ENCODE results near the gene CERT1. TPM values are rescaled to one million over a fixed set of nuclear protein-coding genes. Genes with fewer than 3 reads are reported as not detected.

Gene CERT1
- total RNA-seq, 1 experiment from 2014 or later, result 17.6 TPM

DNA sequence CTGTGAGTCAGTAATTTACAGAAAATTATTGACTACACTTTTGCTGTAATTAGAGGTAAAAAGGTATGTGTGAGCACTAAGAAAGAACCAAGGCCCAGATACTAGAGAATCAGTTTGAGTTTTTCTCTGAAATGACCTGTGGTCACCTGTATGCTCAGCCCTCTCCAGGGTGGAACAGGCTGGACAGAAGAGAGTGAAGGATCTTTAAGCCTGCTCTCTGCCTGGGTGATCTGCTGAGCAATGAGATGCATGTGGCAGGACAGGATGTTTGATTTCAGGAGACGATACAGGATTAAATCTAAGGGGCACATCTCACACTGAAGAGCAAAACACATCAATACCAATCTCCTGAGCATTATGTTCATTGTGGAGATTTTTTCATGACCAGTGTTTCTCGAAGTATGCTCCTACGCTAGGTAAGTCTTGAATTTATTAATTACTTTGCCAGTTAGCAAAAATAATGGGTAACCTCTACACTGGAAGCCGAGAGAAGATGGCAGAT lies 148.9 kb downstream of the CERT1 start:
- Histone ChIP-seq H3K9me2 (ENCODE audit: insufficient read depth) (no peaks in the 10 kb centered on the region), H4K20me1 (ENCODE audit: insufficient read depth) (no peaks in the 10 kb centered on the region; the same call in 1 of the 2 replicates), H3K4me1 (replicated peaks; ENCODE audit: insufficient read depth) (no peaks in the 10 kb centered on the region), H3K4me3 (no peak overlapping the region), H3K36me3 (ENCODE audit: low read depth) (peaks cover 26% of the 10 kb centered on the region), H3K27me3 (ENCODE audit: insufficient read depth, low read depth) (no peaks in the 10 kb centered on the region), H2AFZ (no peak overlapping the region), H3F3A (ENCODE audit: insufficient read depth, low read depth) (peaks cover 34% of the 10 kb centered on the region; the same call in 1 of the 2 replicates), H3K79me2 (ENCODE audit: low read depth) (no peaks in the 10 kb centered on the region), H3K9me3 (ENCODE audit: insufficient read depth, low read depth) (no peaks in the 10 kb centered on the region), H3K4me2 (no peak overlapping the region), H3K27ac (no peak overlapping the region)
- DNase-seq, result no peak
- intact Hi-C loops (cut with micrococcal nuclease; ENCODE audit: unreplicated experiment), result no loop called here
- ChIA-PET POLR2A (ENCODE audit: unreplicated experiment) (no interaction called here), CTCF (interaction anchor here (1.0 kb wide), 1 partner anchor 125 kb away, joined by 3 read pairs; no protein-coding TSS in a partner anchor)
- TF ChIP-seq, protein P1, sequence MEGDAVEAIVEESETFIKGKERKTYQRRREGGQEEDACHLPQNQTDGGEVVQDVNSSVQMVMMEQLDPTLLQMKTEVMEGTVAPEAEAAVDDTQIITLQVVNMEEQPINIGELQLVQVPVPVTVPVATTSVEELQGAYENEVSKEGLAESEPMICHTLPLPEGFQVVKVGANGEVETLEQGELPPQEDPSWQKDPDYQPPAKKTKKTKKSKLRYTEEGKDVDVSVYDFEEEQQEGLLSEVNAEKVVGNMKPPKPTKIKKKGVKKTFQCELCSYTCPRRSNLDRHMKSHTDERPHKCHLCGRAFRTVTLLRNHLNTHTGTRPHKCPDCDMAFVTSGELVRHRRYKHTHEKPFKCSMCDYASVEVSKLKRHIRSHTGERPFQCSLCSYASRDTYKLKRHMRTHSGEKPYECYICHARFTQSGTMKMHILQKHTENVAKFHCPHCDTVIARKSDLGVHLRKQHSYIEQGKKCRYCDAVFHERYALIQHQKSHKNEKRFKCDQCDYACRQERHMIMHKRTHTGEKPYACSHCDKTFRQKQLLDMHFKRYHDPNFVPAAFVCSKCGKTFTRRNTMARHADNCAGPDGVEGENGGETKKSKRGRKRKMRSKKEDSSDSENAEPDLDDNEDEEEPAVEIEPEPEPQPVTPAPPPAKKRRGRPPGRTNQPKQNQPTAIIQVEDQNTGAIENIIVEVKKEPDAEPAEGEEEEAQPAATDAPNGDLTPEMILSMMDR (conservative IDR thresholded peaks at IDR 0.05), result no peak
- TF ChIP-seq EZH2 (IDR thresholded peaks at IDR 0.05; ENCODE audit: low read depth), result no peak
- BruUV-seq (replicated peaks), result no TSS peak

DNA sequence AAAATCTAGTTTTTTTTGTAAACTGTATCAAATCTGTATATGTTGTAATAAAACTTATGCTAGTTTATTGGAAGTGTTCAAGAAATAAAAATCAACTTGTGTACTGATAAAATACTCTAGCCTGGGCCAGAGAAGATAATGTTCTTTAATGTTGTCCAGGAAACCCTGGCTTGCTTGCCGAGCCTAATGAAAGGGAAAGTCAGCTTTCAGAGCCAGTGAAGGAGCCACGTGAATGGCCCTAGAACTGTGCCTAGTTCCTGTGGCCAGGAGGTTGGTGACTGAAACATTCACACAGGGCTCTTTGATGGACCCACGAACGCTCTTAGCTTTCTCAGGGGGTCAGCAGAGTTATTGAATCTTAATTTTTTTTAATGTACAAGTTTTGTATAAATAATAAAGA lies 150.1 kb downstream of the CERT1 start:
- no peak for TF ChIP-seq EZH2 (IDR thresholded peaks at IDR 0.05; ENCODE audit: low read depth)
- TF ChIP-seq, protein P1 (conservative IDR thresholded peaks at IDR 0.05), result no peak
- Histone ChIP-seq H3K79me2 (ENCODE audit: low read depth) (no peaks in the 10 kb centered on the region), H3K4me1 (replicated peaks; ENCODE audit: insufficient read depth) (no peaks in the 10 kb centered on the region), H3K4me3 (no peak overlapping the region), H2AFZ (no peak overlapping the region), H3F3A (ENCODE audit: insufficient read depth, low read depth) (peaks cover 37% of the 10 kb centered on the region; the same call in 1 of the 2 replicates), H3K27me3 (ENCODE audit: insufficient read depth, low read depth) (no peaks in the 10 kb centered on the region), H3K9me3 (ENCODE audit: insufficient read depth, low read depth) (no peaks in the 10 kb centered on the region), H3K36me3 (ENCODE audit: low read depth) (peaks cover 34% of the 10 kb centered on the region), H4K20me1 (ENCODE audit: insufficient read depth) (no peaks in the 10 kb centered on the region; the same call in 1 of the 2 replicates), H3K4me2 (no peak overlapping the region), H3K27ac (no peak overlapping the region), H3K9me2 (ENCODE audit: insufficient read depth) (no peaks in the 10 kb centered on the region)
- intact Hi-C loops (cut with micrococcal nuclease; ENCODE audit: unreplicated experiment), result no loop called here
- DNase-seq, result no peak
- ChIA-PET CTCF (no interaction called here), POLR2A (ENCODE audit: unreplicated experiment) (no interaction called here)
- no TSS peak for BruUV-seq (replicated peaks)

DNA sequence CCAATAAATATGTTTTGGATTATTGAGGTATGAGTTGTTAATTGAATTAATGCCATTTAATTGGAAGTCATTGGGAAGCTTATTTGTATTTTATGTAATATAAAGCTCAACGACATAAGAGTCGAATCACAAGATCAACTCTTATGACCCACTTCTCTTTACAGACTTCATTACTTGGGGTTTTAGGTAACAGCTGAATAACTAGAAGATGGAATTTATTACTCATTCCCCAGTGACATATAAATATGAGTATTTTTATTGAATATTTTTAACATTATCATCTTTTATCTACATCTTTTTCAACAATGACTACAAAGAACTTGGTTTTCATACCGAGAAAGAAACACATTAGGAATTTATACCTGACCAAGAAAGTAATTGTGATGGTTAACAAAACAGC lies 153.3 kb downstream of the CERT1 start:
- H3K79me2 ChIP-seq (ENCODE audit: low read depth), result no peaks in the 10 kb centered on the region
- H3K27me3 ChIP-seq (ENCODE audit: insufficient read depth, low read depth), result no peaks in the 10 kb centered on the region
- no peak overlapping the region for H3K4me3 ChIP-seq
- ChIA-PET POLR2A (ENCODE audit: unreplicated experiment) (no interaction called here), CTCF (no interaction called here)
- BruUV-seq (replicated peaks), result no TSS peak
- peaks cover 34% of the 10 kb centered on the region; the same call in 1 of the 2 replicates for H3F3A ChIP-seq (ENCODE audit: insufficient read depth, low read depth)
- peaks cover 52% of the 10 kb centered on the region for H3K36me3 ChIP-seq (ENCODE audit: low read depth)
- DNase-seq, result no peak
- no peak overlapping the region for H2AFZ ChIP-seq
- H3K9me2 ChIP-seq (ENCODE audit: insufficient read depth), result no peaks in the 10 kb centered on the region
- H3K9me3 ChIP-seq (ENCODE audit: insufficient read depth, low read depth), result no peaks in the 10 kb centered on the region
- intact Hi-C loops (cut with micrococcal nuclease; ENCODE audit: unreplicated experiment), result loop anchor here (10.0 kb wide), 1 partner anchor 207 kb away; no protein-coding TSS in a partner anchor
- no peak overlapping the region for H3K4me2 ChIP-seq
- H3K4me1 ChIP-seq (replicated peaks; ENCODE audit: insufficient read depth), result no peaks in the 10 kb centered on the region
- TF ChIP-seq, protein P1 (conservative IDR thresholded peaks at IDR 0.05), result no peak
- TF ChIP-seq EZH2 (IDR thresholded peaks at IDR 0.05; ENCODE audit: low read depth), result no peak
- no peak overlapping the region for H3K27ac ChIP-seq
- H4K20me1 ChIP-seq (ENCODE audit: insufficient read depth), result no peaks in the 10 kb centered on the region; the same call in none of the 2 replicates

Data from PC-9 (cell line).